SK-N-SH (cell line): ENCODE measurements around the gene ARL3. TPM values are rescaled to one million over a fixed set of nuclear protein-coding genes. Genes with fewer than 3 reads are reported as not detected.
A peak's percentile ranks its signal among the peaks of the same experiment; 100 is the strongest.

Experiments
- CTCF ChIA-PET: fragments of 300-600, 350-600 bp; formaldehyde crosslinking; extraction: SDS; loops from one replicate; lab custom pipeline; 2021; lab: Yijun Ruan, JAX
- POLR2A ChIA-PET: fragments of 350-600 bp; sonication (Branson Sonifier 250); formaldehyde crosslinking; extraction: SDS; loops from one replicate; lab custom pipeline; 2020; ENCODE audit warnings: antibody characterized with exemption, inconsistent platforms; lab: Yijun Ruan, JAX
- DNase-seq: peaks from one replicate; pipeline ENCODE4 v3.0.0; 2012
- H2AFZ ChIP-seq: fragments of 200-600 bp; sonication (generic); 2 replicates; pipeline ENCODE4 v1.8.1; 2016; ENCODE audit warnings: antibody characterized with exemption, mild to moderate bottlenecking, low read depth
- H3F3A ChIP-seq: fragments of 200-600 bp; sonication (generic); replicated peaks from 2 replicates; pipeline ENCODE3; 2016; ENCODE audit warnings: antibody characterized with exemption, mild to moderate bottlenecking; ENCODE audit not compliant: insufficient read depth
- H3K27ac ChIP-seq, 2 experiments: fragments of 200-500 bp in 1 of 2; fragments of 200-600 bp in 1 of 2; sonication (Bioruptor generic) in 1 of 2; sonication (generic), shearing (Covaris generic) in 1 of 2; 2 replicates each; pipeline versions ENCODE4 v1.5.1 to v1.6.1; 2014 to 2016; ENCODE audit warnings: low read depth in 2 of 2, inconsistent platforms in 1 of 2, low read length in 1 of 2, mild to moderate bottlenecking in 1 of 2, mixed read lengths in 1 of 2
- H3K27me3 ChIP-seq: fragments of 200-600 bp; sonication (generic), shearing (Covaris generic); 2 replicates; pipeline ENCODE4 v1.6.1; 2016; ENCODE audit warnings: mixed run types; ENCODE audit not compliant: insufficient read depth
- H3K36me3 ChIP-seq, 2 experiments: fragments of 200-500 bp in 1 of 2; fragments of 200-600 bp in 1 of 2; sonication (Bioruptor generic) in 1 of 2; sonication (generic) in 1 of 2; replicated peaks in 1 of 2; 2 replicates each; pipeline versions ENCODE3 to v1.5.1; 2014 to 2016; ENCODE audit warnings: low read length in 1 of 2, mild to moderate bottlenecking in 1 of 2; ENCODE audit not compliant: insufficient read depth in 2 of 2, control insufficient read depth in 1 of 2
- H3K4me1 ChIP-seq, 2 experiments: fragments of 200-500 bp in 1 of 2; fragments of 200-600 bp in 1 of 2; sonication (Bioruptor generic) in 1 of 2; sonication (generic), shearing (Covaris generic) in 1 of 2; 2 replicates each; pipeline versions ENCODE4 v1.5.1 to v1.6.1; 2014 to 2016; ENCODE audit warnings: low read depth in 1 of 2, low read length in 1 of 2, mixed run types in 1 of 2; ENCODE audit not compliant: insufficient read depth in 2 of 2, control insufficient read depth in 1 of 2
- H3K4me2 ChIP-seq: fragments of 200-600 bp; sonication (generic), shearing (Covaris generic); 2 replicates; pipeline ENCODE4 v1.6.1; 2017; ENCODE audit warnings: mixed run types
- H3K4me3 ChIP-seq, 2 experiments: fragments of 200-500 bp in 1 of 2; fragments of 200-600 bp in 1 of 2; sonication (Bioruptor generic) in 1 of 2; sonication (generic), shearing (Covaris generic) in 1 of 2; 2 replicates each; pipeline versions ENCODE4 v1.5.1 to v1.8.1; 2014 to 2016; ENCODE audit warnings: low read depth in 2 of 2, inconsistent platforms in 1 of 2, low read length in 1 of 2, mild to moderate bottlenecking in 1 of 2, mixed read lengths in 1 of 2, moderate library complexity in 1 of 2
- H3K79me2 ChIP-seq: fragments of 200-600 bp; sonication (generic); 2 replicates; pipeline ENCODE4 v1.8.1; 2017; ENCODE audit warnings: mild to moderate bottlenecking; ENCODE audit not compliant: insufficient read depth
- H3K9ac ChIP-seq: fragments of 200-600 bp; sonication (generic); 2 replicates; pipeline ENCODE4 v1.6.1; 2017; ENCODE audit warnings: mixed run types
- H3K9me2 ChIP-seq: fragments of 200-600 bp; sonication (generic); 2 replicates; pipeline ENCODE4 v1.6.1; 2017; ENCODE audit warnings: mixed run types
- H3K9me3 ChIP-seq: fragments of 200-600 bp; sonication (generic); 2 replicates; pipeline ENCODE4 v1.6.1; 2017; ENCODE audit warnings: mixed run types, mild to moderate bottlenecking, moderate library complexity
- H4K20me1 ChIP-seq: fragments of 200-600 bp; sonication (generic); 2 replicates; pipeline ENCODE4 v1.6.1; 2017; ENCODE audit warnings: mild to moderate bottlenecking, mixed run types; ENCODE audit not compliant: insufficient read depth
- ELF1 ChIP-seq: IDR thresholded peaks from 2 replicates; pipeline ENCODE4 v1.4.0; 2012
- MEF2A ChIP-seq: IDR thresholded peaks from 2 replicates; pipeline ENCODE4 v1.4.0; 2012; ENCODE audit warnings: low read depth, borderline replicate concordance
- NFIC ChIP-seq: IDR thresholded peaks from 2 replicates; pipeline ENCODE4 v1.4.0; 2012; ENCODE audit warnings: borderline replicate concordance
- POLR2AphosphoS5 ChIP-seq: IDR thresholded peaks from 2 replicates; pipeline ENCODE4 v1.6.1; 2012; ENCODE audit warnings: low read depth, low read length
- RFX5 ChIP-seq: IDR thresholded peaks from 2 replicates; pipeline ENCODE4 v1.6.1; 2012; ENCODE audit warnings: mild to moderate bottlenecking, improper control_type of control experiment, low read length
- TAF1 ChIP-seq: IDR thresholded peaks from 2 replicates; pipeline ENCODE4 v1.6.1; 2012; ENCODE audit warnings: low read depth, mild to moderate bottlenecking, low read length, moderate library complexity, borderline replicate concordance
- TCF12 ChIP-seq: IDR thresholded peaks from 2 replicates; pipeline ENCODE4 v1.4.0; 2012
- WGBS: methylation state at CpG from one replicate; pipeline ENCODE4 v1.1.6; 2017; ENCODE audit warnings: low lambda C conversion rate; 5-methylcytosine and 5-hydroxymethylcytosine counted together
- polyA plus RNA-seq, 3 experiments: library from polyadenylated mRNA; depleted of rRNA; stranded (reverse); fragments of >200 nt; gene quantifications; 2 replicates each; pipeline ENCODE4 v1.2.3, GENCODE V29; 2012
- TF ChIP-seq, protein P1 (sequence below): IDR thresholded peaks from 2 replicates; pipeline ENCODE4 v1.4.0; 2012; ENCODE audit warnings: low read depth, borderline replicate concordance
- TF ChIP-seq, protein P2 (sequence below): fragments of 150-350 bp; IDR thresholded peaks from 2 replicates; pipeline ENCODE4 v1.6.1; 2016; ENCODE audit warnings: mild to moderate bottlenecking, low read depth, low read length

Gene ARL3
- polyA plus RNA-seq, 1 of the 3 experiments (the other 2 are of a cell fraction): 11.2 TPM

DNA sequence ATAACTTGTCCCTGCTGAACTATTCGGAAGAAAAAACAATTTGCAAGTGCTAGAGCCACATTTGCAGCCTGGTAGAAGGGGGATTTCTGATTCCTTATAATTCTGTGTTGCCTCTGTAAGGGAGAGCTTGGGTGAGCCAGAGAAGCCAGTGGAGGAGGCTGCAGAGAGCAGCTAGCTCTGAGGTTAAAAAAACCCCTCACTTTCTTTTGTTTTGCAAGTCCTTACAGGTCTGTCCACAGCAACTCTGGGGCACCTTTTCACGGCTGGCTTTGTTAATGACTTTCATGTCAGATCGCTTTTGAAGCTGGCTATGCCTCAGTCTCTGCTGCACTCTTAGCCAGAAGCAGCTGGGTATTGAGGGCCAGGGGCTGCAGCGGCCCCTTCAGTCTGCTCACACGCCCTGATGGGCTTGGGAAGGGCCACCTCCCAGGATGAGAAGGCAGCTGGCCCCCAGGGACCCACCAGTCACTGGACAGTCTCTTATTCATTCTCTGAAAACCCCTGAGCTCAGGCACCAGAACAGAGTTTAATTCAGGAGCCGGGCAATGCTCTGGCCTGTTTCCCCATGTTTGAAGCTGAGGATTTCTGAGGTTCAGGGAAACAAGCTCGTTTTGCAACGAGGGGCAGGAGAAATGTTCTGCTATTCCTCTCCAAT is 39.1 kb downstream of the ARL3 start:
- WGBS: 74% methylated on average over 8 of the region's 8 CpGs
- Histone ChIP-seq H3K79me2 (no peaks in the 10 kb centered on the region), H3K27me3 (no peaks in the 10 kb centered on the region), H3K4me3 (0 out of 4 replicates have a peak overlapping the region, but pooled peaks of 1 of the 2 experiments have one; percentile 10), H2AFZ (no peak overlapping the region), H3K4me1 (peaks cover 30 to 69% of the 10 kb centered on the region in 2 experiments), H3K9me2 (no peaks in the 10 kb centered on the region), H4K20me1 (no peaks in the 10 kb centered on the region), H3K9ac (peak overlapping the region; percentile 52; the same call in 1 of the 2 replicates)
- TF ChIP-seq RFX5: no peak
- no peak for TF ChIP-seq POLR2AphosphoS5
- no peak for TF ChIP-seq TAF1
- TF ChIP-seq ELF1: no peak
- TF ChIP-seq, protein P1, sequence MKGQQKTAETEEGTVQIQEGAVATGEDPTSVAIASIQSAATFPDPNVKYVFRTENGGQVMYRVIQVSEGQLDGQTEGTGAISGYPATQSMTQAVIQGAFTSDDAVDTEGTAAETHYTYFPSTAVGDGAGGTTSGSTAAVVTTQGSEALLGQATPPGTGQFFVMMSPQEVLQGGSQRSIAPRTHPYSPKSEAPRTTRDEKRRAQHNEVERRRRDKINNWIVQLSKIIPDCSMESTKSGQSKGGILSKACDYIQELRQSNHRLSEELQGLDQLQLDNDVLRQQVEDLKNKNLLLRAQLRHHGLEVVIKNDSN: no peak
- TF ChIP-seq MEF2A: no peak
- TF ChIP-seq, all 33 proteins: peak for 0
- Histone ChIP-seq H3K27ac (peak overlapping the region; percentile 67 to 85), H3F3A (peaks cover 6% of the 10 kb centered on the region), H3K9me3 (no peaks in the 10 kb centered on the region), H3K4me2 (peak overlapping the region; percentile 62), H3K36me3 (no peaks in the 10 kb centered on the region)
- POLR2A ChIA-PET: interaction anchor here (0.7 to 1.0 kb wide), 4 partner anchors 14 to 56 kb away, joined by 3 to 5 read pairs (median 3); partner anchors contain the start of gene TRIM8
- no peak for DNase-seq
- CTCF ChIA-PET: interaction anchor here (0.9 to 12.9 kb wide), 8 partner anchors 12 to 213 kb away, joined by 3 to 123 read pairs (median 6); partner anchors contain the start of genes ARL3, SFXN2 and TRIM8

DNA sequence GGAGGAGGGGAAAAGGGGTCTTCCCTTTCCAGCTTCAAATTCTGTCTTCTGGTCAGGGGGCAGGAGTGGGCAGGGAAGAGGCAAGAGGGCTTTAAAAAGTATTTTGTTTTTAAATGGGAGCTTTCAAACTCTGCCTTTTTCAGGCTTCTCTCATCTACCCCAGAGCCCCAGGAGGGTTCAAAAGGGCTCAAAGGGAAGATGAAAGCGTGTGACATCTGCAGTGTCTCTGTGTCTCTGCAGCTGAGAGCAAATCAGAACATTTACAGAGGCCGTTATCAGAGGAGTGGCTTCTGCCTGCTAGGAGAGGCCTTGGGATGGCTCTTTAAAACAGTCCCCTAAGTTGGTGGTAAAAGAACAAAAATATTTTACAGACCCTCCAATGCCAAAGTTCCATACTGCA is 39.6 kb downstream of the ARL3 start:
- Histone ChIP-seq H3K27ac (peak overlapping the region; percentile 67 to 85; a peak in 2 of 4 replicates), H3F3A (peaks cover 6% of the 10 kb centered on the region), H3K4me1 (peaks cover 36 to 74% of the 10 kb centered on the region in 2 experiments), H3K36me3 (no peaks in the 10 kb centered on the region), H3K9me2 (no peaks in the 10 kb centered on the region), H3K79me2 (no peaks in the 10 kb centered on the region), H3K4me2 (peak overlapping the region; percentile 62), H4K20me1 (no peaks in the 10 kb centered on the region), H2AFZ (no peak overlapping the region; the same call in 1 of the 2 replicates), H3K9ac (no peak overlapping the region), H3K9me3 (no peaks in the 10 kb centered on the region), H3K27me3 (no peaks in the 10 kb centered on the region), H3K4me3 (no peak overlapping the region)
- POLR2A ChIA-PET: interaction anchor here (0.6 to 1.5 kb wide), 6 partner anchors 15 to 209 kb away, joined by 3 to 5 read pairs (median 3); no protein-coding TSS in a partner anchor
- CTCF ChIA-PET: interaction anchor here (1.4 to 12.9 kb wide), 7 partner anchors 11 to 79 kb away, joined by 3 to 123 read pairs (median 7); partner anchors contain the start of genes ARL3, SFXN2 and TRIM8
- TF ChIP-seq TCF12 (no peak), NFIC (no peak), TAF1 (no peak)
- TF ChIP-seq, protein P2, sequence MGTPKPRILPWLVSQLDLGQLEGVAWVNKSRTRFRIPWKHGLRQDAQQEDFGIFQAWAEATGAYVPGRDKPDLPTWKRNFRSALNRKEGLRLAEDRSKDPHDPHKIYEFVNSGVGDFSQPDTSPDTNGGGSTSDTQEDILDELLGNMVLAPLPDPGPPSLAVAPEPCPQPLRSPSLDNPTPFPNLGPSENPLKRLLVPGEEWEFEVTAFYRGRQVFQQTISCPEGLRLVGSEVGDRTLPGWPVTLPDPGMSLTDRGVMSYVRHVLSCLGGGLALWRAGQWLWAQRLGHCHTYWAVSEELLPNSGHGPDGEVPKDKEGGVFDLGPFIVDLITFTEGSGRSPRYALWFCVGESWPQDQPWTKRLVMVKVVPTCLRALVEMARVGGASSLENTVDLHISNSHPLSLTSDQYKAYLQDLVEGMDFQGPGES: no peak
- WGBS: 67% methylated on average over 2 of the region's 2 CpGs
- peak; percentile 52 for DNase-seq
